ENCODE results near the gene CST7.

GRCh38 chr20:24934716-24935115 is 14.4 kb upstream of the CST7 start:
- TF ChIP-seq CTCF (IDR thresholded peaks at IDR 0.05) (no peak), POLR2AphosphoS5 (IDR thresholded peaks at IDR 0.05) (no peak), POLR2A (IDR thresholded peaks at IDR 0.05) (no peak)

Measured in breast epithelium (tissue), 3 donors.